B cell (primary cell): ENCODE data around the gene JPH3. TPM values are rescaled to one million over a fixed set of nuclear protein-coding genes. Genes with fewer than 3 reads are reported as not detected.

Source experiments
- ATAC-seq: fragments of 200-7000 bp; cut with Tn5 transposase; one replicate; pipeline ENCODE4 v1.10.0; 2021; ENCODE audit warnings: low read depth, mild to moderate bottlenecking, moderate number of reproducible peaks, moderate library complexity
- CTCF ChIA-PET: fragments of 350-600 bp; sonication (Branson Sonifier 250); formaldehyde crosslinking; loops from one replicate; lab custom pipeline; 2021; ENCODE audit warnings: antibody characterized with exemption, inconsistent platforms; lab: Charles Lee
- POLR2A ChIA-PET: fragments of 350-600 bp; sonication (Branson Sonifier 250); formaldehyde crosslinking; loops from one replicate; lab custom pipeline; 2021; ENCODE audit warnings: antibody characterized with exemption; lab: Charles Lee
- DNase-seq: peaks from one replicate; pipeline ENCODE4 v3.0.0; 2013
- H2AFZ ChIP-seq: 2 replicates; pipeline ENCODE4 v1.6.1; 2012; ENCODE audit warnings: mild to moderate bottlenecking, low read depth, low read length; ENCODE audit not compliant: insufficient read depth, poor library complexity, severe bottlenecking
- H3K27ac ChIP-seq, 2 donors: 1 replicate in 1 of 2; 2 replicates in 1 of 2; pipeline ENCODE4 v1.5.1; 2012 to 2013; ENCODE audit warnings: low read length in 2 of 2, mild to moderate bottlenecking in 2 of 2, moderate library complexity in 1 of 2
- H3K27me3 ChIP-seq, 4 experiments: fragments of 200-600 bp in 1 of 4; sonication (generic) in 1 of 4; replicated peaks in 1 of 4; 1 replicate in 2 of 4; 2 replicates in 2 of 4; pipeline versions ENCODE4 v1.6.1 to v1.7.0; 2013 to 2016; ENCODE audit warnings: low read length in 3 of 4, mild to moderate bottlenecking in 2 of 4, mixed read lengths in 1 of 4, moderate library complexity in 1 of 4; ENCODE audit not compliant: insufficient read depth in 4 of 4, control insufficient read depth in 3 of 4; ENCODE audit errors: control extremely low read depth in 1 of 4
- H3K36me3 ChIP-seq, 2 experiments: replicated peaks in 1 of 2; 1 replicate in 1 of 2; 2 replicates in 1 of 2; pipeline versions ENCODE4 v1.6.1 to v1.7.1; 2013; ENCODE audit warnings: low read length in 1 of 2; ENCODE audit not compliant: insufficient read depth in 2 of 2, control insufficient read depth in 1 of 2; ENCODE audit errors: control extremely low read depth in 1 of 2, extremely low read depth in 1 of 2
- H3K4me1 ChIP-seq, 2 donors: fragments of 200-600 bp in 1 of 2; sonication (generic) in 1 of 2; 1 replicate in 1 of 2; 2 replicates in 1 of 2; pipeline versions ENCODE4 v1.5.1 to v1.6.1; 2013 to 2017; ENCODE audit warnings: low read length in 2 of 2; ENCODE audit not compliant: control insufficient read depth in 2 of 2, insufficient read depth in 2 of 2
- H3K4me2 ChIP-seq: replicated peaks from 2 replicates; pipeline ENCODE3; 2012; ENCODE audit warnings: mild to moderate bottlenecking, low read depth, low read length; ENCODE audit not compliant: poor library complexity, severe bottlenecking
- H3K4me3 ChIP-seq, 5 experiments: fragments of 200-600 bp in 1 of 5; sonication (generic) in 1 of 5; 1 replicate in 3 of 5; 2 replicates in 2 of 5; pipeline versions ENCODE4 v1.5.1 to v1.7.0; 2011 to 2016; ENCODE audit warnings: low read length in 4 of 5, mild to moderate bottlenecking in 4 of 5, low read depth in 2 of 5, control low read depth in 1 of 5, moderate library complexity in 1 of 5; ENCODE audit not compliant: insufficient read depth in 1 of 5; ENCODE audit errors: control extremely low read depth in 1 of 5, extremely low read depth in 1 of 5
- H3K79me2 ChIP-seq: fragments of 200-600 bp; sonication (generic); one replicate; pipeline ENCODE4 v1.6.0; 2016; ENCODE audit warnings: low read length; ENCODE audit not compliant: control insufficient read depth, insufficient read depth
- H3K9ac ChIP-seq: fragments of 200-600 bp; sonication (generic); 2 replicates; pipeline ENCODE4 v1.6.1; 2017; ENCODE audit warnings: mild to moderate bottlenecking, low read length, moderate library complexity
- H3K9me3 ChIP-seq, 3 donors: one replicate each; pipeline versions ENCODE4 v1.6.1 to v1.7.1; 2013; ENCODE audit warnings: low read length in 2 of 3; ENCODE audit not compliant: control insufficient read depth in 2 of 3, insufficient read depth in 1 of 3; ENCODE audit errors: control extremely low read depth in 1 of 3
- H4K20me1 ChIP-seq: 2 replicates; pipeline ENCODE4 v1.6.0; 2012; ENCODE audit warnings: mild to moderate bottlenecking, low read length; ENCODE audit not compliant: insufficient read depth, control insufficient read depth, poor library complexity, severe bottlenecking
- H3K27ac Mint-ChIP-seq: one replicate; pipeline ENCODE4 v1.8.0; 2021; ENCODE audit warnings: mixed read lengths
- H3K27me3 Mint-ChIP-seq: one replicate; pipeline ENCODE4 v1.8.0; 2021; ENCODE audit warnings: mixed read lengths
- H3K4me1 Mint-ChIP-seq: one replicate; pipeline ENCODE4 v1.8.0; 2021; ENCODE audit warnings: mixed read lengths
- H3K4me3 Mint-ChIP-seq: one replicate; pipeline ENCODE4 v1.8.0; 2021; ENCODE audit warnings: mixed read lengths
- H3K9me3 Mint-ChIP-seq: one replicate; pipeline ENCODE4 v1.8.0; 2022; ENCODE audit warnings: mixed read lengths; ENCODE audit not compliant: insufficient read depth
- CTCF ChIP-seq: fragments of 200-600 bp; IDR thresholded peaks from one replicate; pipeline ENCODE4 v1.8.0; 2022; ENCODE audit warnings: antibody characterized with exemption, mild to moderate bottlenecking
- EZH2 ChIP-seq: IDR thresholded peaks from 2 replicates; pipeline ENCODE4 v1.6.1; 2012; ENCODE audit warnings: borderline replicate concordance, low read depth, mild to moderate bottlenecking, moderate library complexity, low read length; ENCODE audit not compliant: insufficient read depth, poor library complexity, severe bottlenecking
- WGBS: methylation state at CpG from one replicate; pipeline ENCODE4 v1.1.5; 2013; ENCODE audit warnings: missing lambda C conversion rate; ENCODE audit not compliant: insufficient coverage; 5-methylcytosine and 5-hydroxymethylcytosine counted together
- intact Hi-C: fragments of 100-400 bp; cut with micrococcal nuclease; formaldehyde crosslinking; loops from one replicate; pipeline ENCODE4 v1.10.0; 2022
- polyA plus RNA-seq: library from polyadenylated mRNA; depleted of rRNA; stranded (reverse); fragments of >200 nt; gene quantifications from 2 replicates; pipeline ENCODE4 v1.2.3, GENCODE V29; 2012
- total RNA-seq, 2 donors: library from RNA; stranded (reverse); fragments of 120-200 nt in 1 of 2; gene quantifications; 1 replicate in 1 of 2; 2 replicates in 1 of 2; pipeline versions ENCODE4 v1.2.3 to v1.2.4, GENCODE V29; 2013 to 2022

JPH3 gene
- total and polyA plus RNA-seq, 2 donors (not counting 1 experiment from before 2014, with no cell fraction given) = not detected

GRCh38 chr16:87626905-87627304, 24.6 kb downstream of the JPH3 start:
- Histone ChIP-seq H3K9me3 (peaks cover 0 to 8% (median 5%) of the 10 kb centered on the region in 3 donors), H2AFZ (no peak overlapping the region), H4K20me1 (no peaks in the 10 kb centered on the region), H3K27me3 (peaks cover 0 to 18% (median 0%) of the 10 kb centered on the region in 4 experiments), H3K9ac (no peak overlapping the region), H3K27ac (no peak overlapping the region), H3K4me2 (no peak overlapping the region), H3K4me3 (no peak overlapping the region), H3K4me1 (peaks cover 0 to 3% of the 10 kb centered on the region in 2 donors), H3K79me2 (no peaks in the 10 kb centered on the region), H3K36me3 (no peaks in the 10 kb centered on the region)
- peaks cover 25% of the 10 kb centered on the region for H3K27me3 Mint-ChIP-seq
- ChIA-PET POLR2A (no interaction called here), CTCF (interaction anchor here (2.8 kb wide), 1 partner anchor 9 kb away, joined by 20 read pairs; no protein-coding TSS in a partner anchor)
- 74% methylated on average over 6 of the region's 6 CpGs for WGBS
- no peak overlapping the region for H3K27ac Mint-ChIP-seq
- no peak overlapping the region for H3K4me3 Mint-ChIP-seq
- TF ChIP-seq EZH2 (no peak), CTCF (no peak)
- ATAC-seq (no peak), DNase-seq (no peak)
- H3K4me1 Mint-ChIP-seq = no peaks in the 10 kb centered on the region
- intact Hi-C loops = no loop called here
- no peaks in the 10 kb centered on the region for H3K9me3 Mint-ChIP-seq

GRCh38 chr16:87627542-87628245, 25.4 kb downstream of the JPH3 start:
- no peaks in the 10 kb centered on the region for H3K4me1 Mint-ChIP-seq
- no peak for TF ChIP-seq CTCF
- no peak for TF ChIP-seq EZH2
- WGBS = 79% methylated on average over 13 of the region's 14 CpGs
- Histone ChIP-seq H3K27ac (no peak overlapping the region), H4K20me1 (no peaks in the 10 kb centered on the region), H3K79me2 (no peaks in the 10 kb centered on the region), H3K36me3 (no peaks in the 10 kb centered on the region), H3K4me1 (peaks cover 0 to 3% of the 10 kb centered on the region in 2 donors), H3K4me2 (no peak overlapping the region), H3K9me3 (peaks cover 0 to 8% (median 5%) of the 10 kb centered on the region in 3 donors), H3K27me3 (peaks cover 0 to 24% (median 0%) of the 10 kb centered on the region in 4 experiments), H2AFZ (no peak overlapping the region), H3K4me3 (no peak overlapping the region), H3K9ac (no peak overlapping the region)
- no peak overlapping the region for H3K27ac Mint-ChIP-seq
- H3K27me3 Mint-ChIP-seq = peaks cover 31% of the 10 kb centered on the region
- POLR2A ChIA-PET = no interaction called here
- H3K4me3 Mint-ChIP-seq = no peak overlapping the region
- ATAC-seq = no peak
- CTCF ChIA-PET = no interaction called here
- DNase-seq = no peak
- intact Hi-C loops = no loop called here
- H3K9me3 Mint-ChIP-seq = no peaks in the 10 kb centered on the region
